ENCODE data around the gene EIF4EBP2. TPM values are rescaled to one million over a fixed set of nuclear protein-coding genes. Genes with fewer than 3 reads are reported as not detected.

Gene EIF4EBP2
- total and polyA plus RNA-seq, 2 donors from 2014 or later: 35.8 to 66.6 TPM

DNA sequence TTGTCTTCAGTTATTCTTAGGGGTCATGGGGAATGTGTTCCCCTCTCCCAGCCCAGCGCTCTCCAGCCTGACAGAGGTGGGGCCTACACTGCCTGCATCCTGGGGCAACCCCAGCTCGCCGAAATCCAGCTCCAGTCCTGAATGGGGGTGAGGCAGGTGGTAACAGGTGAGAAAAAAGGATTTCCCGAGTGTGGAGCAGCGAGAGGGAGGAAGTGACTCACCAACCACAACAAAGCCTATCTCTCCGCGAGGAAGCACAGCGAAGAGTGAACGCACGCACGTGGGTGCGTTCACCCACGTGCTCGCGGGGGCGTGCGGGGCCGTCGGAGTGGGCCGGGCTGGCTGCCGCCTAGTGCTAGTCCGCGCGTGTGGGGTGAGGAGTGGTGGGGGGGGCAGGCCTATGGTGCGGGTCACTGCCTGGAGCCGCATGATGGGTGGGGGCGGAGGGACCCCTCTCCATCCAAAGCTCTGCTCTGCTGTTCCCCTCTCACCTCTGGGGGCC lies 73.8 kb downstream of the EIF4EBP2 start:
- DNase-seq (peak in 3 of 5 donors; percentile 68 to 83 (median 81)), FAIRE-seq (no peak)
- Histone ChIP-seq H3K4me1 (ENCODE audit: control insufficient read depth in 2 of 3, insufficient read depth in 2 of 3, low read depth in 1 of 3, low read length in 3 of 3) (peaks cover 0 to 18% (median 0%) of the 10 kb centered on the region in 3 donors), H3K27ac (ENCODE audit: low read depth in 2 of 2, low read length in 2 of 2) (no peak overlapping the region), H3K9me3 (ENCODE audit: control insufficient read depth in 2 of 3, insufficient read depth in 1 of 3, low read length in 3 of 3) (no peaks in the 10 kb centered on the region), H3K4me3 (ENCODE audit: low read length in 3 of 3) (peak overlapping the region in 1 of 3 donors; percentile 47), H3K36me3 (ENCODE audit: control insufficient read depth in 2 of 3, insufficient read depth in 3 of 3, low read length in 3 of 3) (no peaks in the 10 kb centered on the region), H3K27me3 (ENCODE audit: control insufficient read depth, insufficient read depth, low read length) (no peaks in the 10 kb centered on the region), H3K9ac (ENCODE audit: low read length in 3 of 3) (no peak overlapping the region)
- TF ChIP-seq, protein P1, sequence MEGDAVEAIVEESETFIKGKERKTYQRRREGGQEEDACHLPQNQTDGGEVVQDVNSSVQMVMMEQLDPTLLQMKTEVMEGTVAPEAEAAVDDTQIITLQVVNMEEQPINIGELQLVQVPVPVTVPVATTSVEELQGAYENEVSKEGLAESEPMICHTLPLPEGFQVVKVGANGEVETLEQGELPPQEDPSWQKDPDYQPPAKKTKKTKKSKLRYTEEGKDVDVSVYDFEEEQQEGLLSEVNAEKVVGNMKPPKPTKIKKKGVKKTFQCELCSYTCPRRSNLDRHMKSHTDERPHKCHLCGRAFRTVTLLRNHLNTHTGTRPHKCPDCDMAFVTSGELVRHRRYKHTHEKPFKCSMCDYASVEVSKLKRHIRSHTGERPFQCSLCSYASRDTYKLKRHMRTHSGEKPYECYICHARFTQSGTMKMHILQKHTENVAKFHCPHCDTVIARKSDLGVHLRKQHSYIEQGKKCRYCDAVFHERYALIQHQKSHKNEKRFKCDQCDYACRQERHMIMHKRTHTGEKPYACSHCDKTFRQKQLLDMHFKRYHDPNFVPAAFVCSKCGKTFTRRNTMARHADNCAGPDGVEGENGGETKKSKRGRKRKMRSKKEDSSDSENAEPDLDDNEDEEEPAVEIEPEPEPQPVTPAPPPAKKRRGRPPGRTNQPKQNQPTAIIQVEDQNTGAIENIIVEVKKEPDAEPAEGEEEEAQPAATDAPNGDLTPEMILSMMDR (IDR thresholded peaks at IDR 0.05; ENCODE audit: borderline replicate concordance, extremely low read depth, insufficient read depth): no peak
- intact Hi-C loops (cut with DNase I): no loop called here

Other genes starting within 250 kb of the EIF4EBP2 start
- gene SAR1A, start 233.6 kb upstream of the EIF4EBP2 start, total RNA-seq: 109 TPM
- 55.7 TPM for gene SAR1A, start 233.6 kb upstream of the EIF4EBP2 start, polyA plus RNA-seq (ENCODE audit: insufficient read depth, low read depth, low replicate concordance)
- 116 TPM for gene PPA1, start 170.7 kb upstream of the EIF4EBP2 start, total RNA-seq
- 168 TPM for gene PPA1, start 170.7 kb upstream of the EIF4EBP2 start, polyA plus RNA-seq (ENCODE audit: insufficient read depth, low read depth, low replicate concordance)
- 0.09 TPM for gene NPFFR1, start 120.1 kb upstream of the EIF4EBP2 start, total RNA-seq
- gene NPFFR1, start 120.1 kb upstream of the EIF4EBP2 start, polyA plus RNA-seq (ENCODE audit: insufficient read depth, low read depth, low replicate concordance): not detected
- 6.0 TPM for gene LRRC20, start 21.5 kb upstream of the EIF4EBP2 start, total RNA-seq
- 6.3 TPM for gene LRRC20, start 21.5 kb upstream of the EIF4EBP2 start, polyA plus RNA-seq (ENCODE audit: insufficient read depth, low read depth, low replicate concordance)
- not detected for gene NODAL, start 37.5 kb downstream of the EIF4EBP2 start, total RNA-seq
- gene NODAL, start 37.5 kb downstream of the EIF4EBP2 start, polyA plus RNA-seq (ENCODE audit: insufficient read depth, low read depth, low replicate concordance): not detected
- gene PALD1, start 74.6 kb downstream of the EIF4EBP2 start, total RNA-seq: 14.4 TPM
- 3.0 TPM for gene PALD1, start 74.6 kb downstream of the EIF4EBP2 start, polyA plus RNA-seq (ENCODE audit: insufficient read depth, low read depth, low replicate concordance)
- 8.8 TPM for gene PRF1, start 198.6 kb downstream of the EIF4EBP2 start, total RNA-seq
- gene PRF1, start 198.6 kb downstream of the EIF4EBP2 start, polyA plus RNA-seq (ENCODE audit: insufficient read depth, low read depth, low replicate concordance): 1.4 TPM